Measurements from ENCODE around the gene METTL21C.

METTL21C gene

GRCh38 chr13:102670130-102670529, 24.7 kb downstream of the METTL21C start:
- Histone ChIP-seq H3K4me1 (ENCODE audit: insufficient read depth, low read length) (no peaks in the 10 kb centered on the region), H3K4me3 (ENCODE audit: low read depth in 1 of 2, low read length in 2 of 2) (no peak overlapping the region), H2AFZ (ENCODE audit: low read depth, low read length) (no peak overlapping the region), H3K36me3 (ENCODE audit: insufficient read depth, low read length) (peaks cover 90% of the 10 kb centered on the region), H4K20me1 (ENCODE audit: insufficient read depth, low read length) (no peaks in the 10 kb centered on the region), H3K9me3 (ENCODE audit: insufficient read depth, low read length, severe bottlenecking) (peaks cover 28% of the 10 kb centered on the region), H3K4me2 (ENCODE audit: insufficient read depth, low read length) (no peak overlapping the region), H3K27ac (ENCODE audit: low read length) (no peak overlapping the region), H3K9ac (ENCODE audit: low read depth, low read length) (no peak overlapping the region), H3K79me2 (ENCODE audit: insufficient read depth, low read length) (no peaks in the 10 kb centered on the region), H3K27me3 (ENCODE audit: insufficient read depth, low read length, poor library complexity) (no peaks in the 10 kb centered on the region)
- DNase-seq (no peak), ATAC-seq (ENCODE audit: insufficient read depth, low read depth) (no peak)
- TF ChIP-seq EZH2 (IDR thresholded peaks at IDR 0.05; ENCODE audit: borderline replicate concordance, low read depth, low read length, severe bottlenecking) = no peak

- H3K4me1 ChIP-seq (ENCODE audit: insufficient read depth, low read length) = no peaks in the 10 kb centered on the region
- peaks cover 89% of the 10 kb centered on the region for H3K36me3 ChIP-seq (ENCODE audit: insufficient read depth, low read length)
- peaks cover 28% of the 10 kb centered on the region for H3K9me3 ChIP-seq (ENCODE audit: insufficient read depth, low read length, severe bottlenecking)
- H3K27ac ChIP-seq (ENCODE audit: low read length) = no peak overlapping the region
- TF ChIP-seq EZH2 (IDR thresholded peaks at IDR 0.05; ENCODE audit: borderline replicate concordance, low read depth, low read length, severe bottlenecking) = no peak
- TF ChIP-seq, protein P1, sequence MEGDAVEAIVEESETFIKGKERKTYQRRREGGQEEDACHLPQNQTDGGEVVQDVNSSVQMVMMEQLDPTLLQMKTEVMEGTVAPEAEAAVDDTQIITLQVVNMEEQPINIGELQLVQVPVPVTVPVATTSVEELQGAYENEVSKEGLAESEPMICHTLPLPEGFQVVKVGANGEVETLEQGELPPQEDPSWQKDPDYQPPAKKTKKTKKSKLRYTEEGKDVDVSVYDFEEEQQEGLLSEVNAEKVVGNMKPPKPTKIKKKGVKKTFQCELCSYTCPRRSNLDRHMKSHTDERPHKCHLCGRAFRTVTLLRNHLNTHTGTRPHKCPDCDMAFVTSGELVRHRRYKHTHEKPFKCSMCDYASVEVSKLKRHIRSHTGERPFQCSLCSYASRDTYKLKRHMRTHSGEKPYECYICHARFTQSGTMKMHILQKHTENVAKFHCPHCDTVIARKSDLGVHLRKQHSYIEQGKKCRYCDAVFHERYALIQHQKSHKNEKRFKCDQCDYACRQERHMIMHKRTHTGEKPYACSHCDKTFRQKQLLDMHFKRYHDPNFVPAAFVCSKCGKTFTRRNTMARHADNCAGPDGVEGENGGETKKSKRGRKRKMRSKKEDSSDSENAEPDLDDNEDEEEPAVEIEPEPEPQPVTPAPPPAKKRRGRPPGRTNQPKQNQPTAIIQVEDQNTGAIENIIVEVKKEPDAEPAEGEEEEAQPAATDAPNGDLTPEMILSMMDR (IDR thresholded peaks at IDR 0.05; ENCODE audit: borderline replicate concordance, extremely low read depth, low read length, poor library complexity, severe bottlenecking) = no peak
- no peaks in the 10 kb centered on the region for H3K79me2 ChIP-seq (ENCODE audit: insufficient read depth, low read length)
- H3K27me3 ChIP-seq (ENCODE audit: insufficient read depth, low read length, poor library complexity) = no peaks in the 10 kb centered on the region
- H3K9ac ChIP-seq (ENCODE audit: low read depth, low read length) = no peak overlapping the region
- no peaks in the 10 kb centered on the region for H4K20me1 ChIP-seq (ENCODE audit: insufficient read depth, low read length)
- DNase-seq = no peak
- no peak for ATAC-seq (ENCODE audit: insufficient read depth, low read depth)
- H3K4me3 ChIP-seq (ENCODE audit: low read depth in 1 of 2, low read length in 2 of 2) = no peak overlapping the region
- H3K4me2 ChIP-seq (ENCODE audit: insufficient read depth, low read length) = no peak overlapping the region
- no peak overlapping the region for H2AFZ ChIP-seq (ENCODE audit: low read depth, low read length)
Observed at GRCh38 chr13:102667911-102668310, 26.9 kb downstream of the METTL21C start.

DNA sequence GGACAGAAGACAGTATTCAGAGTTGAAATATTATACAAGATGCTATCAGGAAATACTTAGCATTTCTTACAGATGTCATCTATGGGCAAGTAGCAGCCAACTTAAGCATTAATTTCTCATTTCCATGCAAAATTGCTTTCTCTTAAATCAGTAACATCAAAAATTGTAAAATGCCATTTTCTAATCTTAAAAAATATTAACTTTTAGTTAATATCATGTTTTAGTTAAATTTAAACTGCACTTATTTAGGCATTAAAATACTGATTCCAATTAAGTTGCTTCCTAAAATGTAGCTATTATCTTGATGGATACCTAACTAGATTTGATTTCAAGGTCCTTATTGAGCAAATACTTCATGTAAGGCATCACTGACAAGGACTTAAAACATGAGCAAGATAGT, 27.8 kb downstream of the METTL21C start:
- H3K36me3 ChIP-seq (ENCODE audit: insufficient read depth, low read length) = peaks cover 82% of the 10 kb centered on the region
- H3K9me3 ChIP-seq (ENCODE audit: insufficient read depth, low read length, severe bottlenecking) = peaks cover 28% of the 10 kb centered on the region
- H3K4me1 ChIP-seq (ENCODE audit: insufficient read depth, low read length) = no peaks in the 10 kb centered on the region
- H3K27ac ChIP-seq (ENCODE audit: low read length) = no peak overlapping the region
- no peak for DNase-seq
- no peaks in the 10 kb centered on the region for H3K79me2 ChIP-seq (ENCODE audit: insufficient read depth, low read length)
- no peak overlapping the region for H3K9ac ChIP-seq (ENCODE audit: low read depth, low read length)
- no peak overlapping the region for H2AFZ ChIP-seq (ENCODE audit: low read depth, low read length)
- H3K4me2 ChIP-seq (ENCODE audit: insufficient read depth, low read length) = no peak overlapping the region
- no peak for TF ChIP-seq EZH2 (IDR thresholded peaks at IDR 0.05; ENCODE audit: borderline replicate concordance, low read depth, low read length, severe bottlenecking)
- TF ChIP-seq, protein P1 (IDR thresholded peaks at IDR 0.05; ENCODE audit: borderline replicate concordance, extremely low read depth, low read length, poor library complexity, severe bottlenecking) = no peak
- H4K20me1 ChIP-seq (ENCODE audit: insufficient read depth, low read length) = no peaks in the 10 kb centered on the region
- no peak for ATAC-seq (ENCODE audit: insufficient read depth, low read depth)
- H3K27me3 ChIP-seq (ENCODE audit: insufficient read depth, low read length, poor library complexity) = no peaks in the 10 kb centered on the region
- H3K4me3 ChIP-seq (ENCODE audit: low read depth in 1 of 2, low read length in 2 of 2) = no peak overlapping the region

DNA sequence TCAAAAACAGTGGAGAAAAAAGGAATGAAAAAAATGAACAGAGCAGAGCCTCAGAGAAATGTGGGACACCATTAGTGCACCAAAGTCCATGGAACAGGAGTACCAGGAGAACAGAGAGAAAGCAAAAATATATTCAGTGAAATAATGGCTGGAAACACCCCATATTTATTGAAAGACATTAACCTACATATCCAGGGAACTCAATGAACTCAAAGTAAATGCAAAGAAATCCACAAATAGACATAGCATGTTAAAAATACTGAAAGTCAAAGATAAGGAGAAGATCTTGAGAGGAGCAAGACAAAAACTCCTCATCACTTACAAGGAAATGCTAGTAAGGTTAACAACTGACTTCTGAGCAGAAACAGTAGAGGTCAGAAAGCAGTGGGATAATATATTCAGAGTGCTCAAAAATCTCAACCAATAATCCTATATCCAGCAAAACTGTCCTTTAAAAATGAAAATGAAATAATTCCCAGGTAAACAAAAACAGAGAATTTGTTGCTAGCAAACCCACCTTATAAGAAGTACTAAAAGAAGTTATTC, 35.6 kb downstream of the METTL21C start:
- no peak overlapping the region for H3K4me3 ChIP-seq (ENCODE audit: low read depth in 1 of 2, low read length in 2 of 2)
- no peaks in the 10 kb centered on the region for H4K20me1 ChIP-seq (ENCODE audit: insufficient read depth, low read length)
- no peak overlapping the region for H2AFZ ChIP-seq (ENCODE audit: low read depth, low read length)
- no peaks in the 10 kb centered on the region for H3K79me2 ChIP-seq (ENCODE audit: insufficient read depth, low read length)
- no peaks in the 10 kb centered on the region for H3K4me1 ChIP-seq (ENCODE audit: insufficient read depth, low read length)
- no peak for ATAC-seq (ENCODE audit: insufficient read depth, low read depth)
- no peak overlapping the region for H3K27ac ChIP-seq (ENCODE audit: low read length)
- no peak overlapping the region for H3K9ac ChIP-seq (ENCODE audit: low read depth, low read length)
- H3K4me2 ChIP-seq (ENCODE audit: insufficient read depth, low read length) = no peak overlapping the region
- peaks cover 79% of the 10 kb centered on the region for H3K36me3 ChIP-seq (ENCODE audit: insufficient read depth, low read length)
- H3K9me3 ChIP-seq (ENCODE audit: insufficient read depth, low read length, severe bottlenecking) = no peaks in the 10 kb centered on the region
- no peak for DNase-seq
- H3K27me3 ChIP-seq (ENCODE audit: insufficient read depth, low read length, poor library complexity) = no peaks in the 10 kb centered on the region
- no peak for TF ChIP-seq EZH2 (IDR thresholded peaks at IDR 0.05; ENCODE audit: borderline replicate concordance, low read depth, low read length, severe bottlenecking)
- TF ChIP-seq, protein P1 (IDR thresholded peaks at IDR 0.05; ENCODE audit: borderline replicate concordance, extremely low read depth, low read length, poor library complexity, severe bottlenecking) = no peak

Data from DND-41 (cell line).